ENCODE results near the gene SENP2. TPM values are rescaled to one million over a fixed set of nuclear protein-coding genes. Genes with fewer than 3 reads are reported as not detected.
"Not testable (repeated sequence)": the region's sequence is repeated elsewhere in the genome, so short reads cannot be mapped to it uniquely, and the experiment has no call there.

SENP2 gene
- total RNA-seq, 2 experiments from 2014 or later: 29.7 to 31.2 TPM

- no peak overlapping the region for H3K27ac Mint-ChIP-seq
- no peaks in the 10 kb centered on the region for H3K36me3 Mint-ChIP-seq (ENCODE audit: low read depth)
- no peaks in the 10 kb centered on the region for H3K9me3 Mint-ChIP-seq
- peaks cover 18% of the 10 kb centered on the region for H3K4me1 Mint-ChIP-seq
- DNase-seq: no peak
- ChIA-PET CTCF (interaction anchor here (0.6 to 1.8 kb wide), 3 partner anchors 14 to 78 kb away, joined by 3 to 4 read pairs (median 4); no protein-coding TSS in a partner anchor), POLR2A (no interaction called here)
- H3K4me3 Mint-ChIP-seq: no peak overlapping the region
- H3K27me3 Mint-ChIP-seq: peaks cover 2% of the 10 kb centered on the region
Measured at GRCh38 chr3:185560676-185561075, 25.4 kb upstream of the SENP2 start.

- ChIA-PET CTCF (interaction anchor here (0.6 to 0.9 kb wide), 2 partner anchors 16 to 1689 kb away, joined by 3 read pairs; no protein-coding TSS in a partner anchor), POLR2A (no interaction called here)
- no peak overlapping the region for H3K4me3 Mint-ChIP-seq
- peaks cover 2% of the 10 kb centered on the region for H3K27me3 Mint-ChIP-seq
- H3K27ac Mint-ChIP-seq: peak overlapping the region; percentile 4
- H3K36me3 Mint-ChIP-seq (ENCODE audit: low read depth): no peaks in the 10 kb centered on the region
- no peak for DNase-seq
- no peaks in the 10 kb centered on the region for H3K9me3 Mint-ChIP-seq
- peaks cover 18% of the 10 kb centered on the region for H3K4me1 Mint-ChIP-seq
Measured at GRCh38 chr3:185561374-185561943, 24.6 kb upstream of the SENP2 start.

GRCh38 chr3:185561958-185562357 is 24.1 kb upstream of the SENP2 start:
- Mint-ChIP-seq H3K36me3 (ENCODE audit: low read depth) (no peaks in the 10 kb centered on the region), H3K4me3 (no peak overlapping the region), H3K9me3 (no peaks in the 10 kb centered on the region), H3K27me3 (peaks cover 2% of the 10 kb centered on the region), H3K4me1 (peaks cover 18% of the 10 kb centered on the region), H3K27ac (no peak overlapping the region)
- no peak for DNase-seq
- CTCF ChIA-PET: interaction anchor here (0.6 to 0.9 kb wide), 2 partner anchors 16 to 1690 kb away, joined by 3 read pairs; no protein-coding TSS in a partner anchor
- POLR2A ChIA-PET: no interaction called here

GRCh38 chr3:185572183-185572582 is 13.9 kb upstream of the SENP2 start:
- Mint-ChIP-seq H3K36me3 (ENCODE audit: low read depth) (no peaks in the 10 kb centered on the region), H3K9me3 (peaks cover 19% of the 10 kb centered on the region), H3K27me3 (no peaks in the 10 kb centered on the region), H3K4me1 (peaks cover 6% of the 10 kb centered on the region), H3K4me3 (no peak overlapping the region), H3K27ac (no peak overlapping the region)
- POLR2A ChIA-PET: no interaction called here
- CTCF ChIA-PET: interaction anchor here (0.7 to 1.4 kb wide), 2 partner anchors 14 kb away, joined by 3 read pairs; partner anchors contain the start of gene SENP2
- no peak for DNase-seq

- peak; percentile 62 for DNase-seq
- H3K4me1 Mint-ChIP-seq; H3K4me3 Mint-ChIP-seq; POLR2A ChIA-PET; H3K36me3 Mint-ChIP-seq (ENCODE audit: low read depth); H3K27ac Mint-ChIP-seq; H3K27me3 Mint-ChIP-seq: not testable (repeated sequence)
- CTCF ChIA-PET: interaction anchor here (0.6 to 3.5 kb wide), 5 partner anchors 11 to 114 kb away, joined by 3 to 12 read pairs (median 3); partner anchors contain the start of gene SENP2
- peaks cover 19% of the 10 kb centered on the region for H3K9me3 Mint-ChIP-seq
Measured at GRCh38 chr3:185575108-185575869, 10.8 kb upstream of the SENP2 start.

- no peak for DNase-seq
- Mint-ChIP-seq H3K9me3 (no peaks in the 10 kb centered on the region), H3K27me3 (peaks cover 2% of the 10 kb centered on the region), H3K4me3 (no peak overlapping the region), H3K27ac (no peak overlapping the region), H3K4me1 (peaks cover 19% of the 10 kb centered on the region), H3K36me3 (ENCODE audit: low read depth) (no peaks in the 10 kb centered on the region)
- ChIA-PET CTCF (interaction anchor here (0.6 kb wide), 1 partner anchor 41 kb away, joined by 4 read pairs; no protein-coding TSS in a partner anchor), POLR2A (no interaction called here)
Measured at GRCh38 chr3:185582236-185582635, 3.9 kb upstream of the SENP2 start.

- no peaks in the 10 kb centered on the region for H3K9me3 Mint-ChIP-seq
Measured at GRCh38 chr3:185582871-185583270, 3.2 kb upstream of the SENP2 start.

GRCh38 chr3:185583925-185584324 is 2.2 kb upstream of the SENP2 start:
- ChIA-PET POLR2A (no interaction called here), CTCF (no interaction called here)
- Mint-ChIP-seq H3K27me3 (peaks cover 2% of the 10 kb centered on the region), H3K27ac (no peak overlapping the region), H3K36me3 (ENCODE audit: low read depth) (no peaks in the 10 kb centered on the region), H3K9me3 (no peaks in the 10 kb centered on the region), H3K4me1 (peaks cover 27% of the 10 kb centered on the region), H3K4me3 (no peak overlapping the region)
- DNase-seq: no peak

More at GRCh38 chr3:185582871-185583270, 3.2 kb upstream of the SENP2 start:
- ChIA-PET CTCF (interaction anchor here (0.7 kb wide), 1 partner anchor 95 kb away, joined by 3 read pairs; no protein-coding TSS in a partner anchor), POLR2A (no interaction called here)
- H3K27me3 Mint-ChIP-seq: peaks cover 2% of the 10 kb centered on the region
- H3K36me3 Mint-ChIP-seq (ENCODE audit: low read depth): no peaks in the 10 kb centered on the region
- no peak overlapping the region for H3K4me3 Mint-ChIP-seq
- H3K27ac Mint-ChIP-seq: no peak overlapping the region
- no peak for DNase-seq
- peaks cover 20% of the 10 kb centered on the region for H3K4me1 Mint-ChIP-seq

- H3K4me1 Mint-ChIP-seq: peaks cover 32% of the 10 kb centered on the region
- CTCF ChIA-PET: no interaction called here
Measured at GRCh38 chr3:185584686-185585085, 1.4 kb upstream of the SENP2 start.

GRCh38 chr3:185585518-185585858 is 607 bp upstream of the SENP2 start:
- Mint-ChIP-seq H3K9me3 (no peaks in the 10 kb centered on the region), H3K4me1 (peaks cover 32% of the 10 kb centered on the region), H3K27me3 (peaks cover 2% of the 10 kb centered on the region), H3K36me3 (ENCODE audit: low read depth) (no peaks in the 10 kb centered on the region), H3K4me3 (peak overlapping the region; percentile 84), H3K27ac (peak overlapping the region; percentile 94)
- CTCF ChIA-PET: interaction anchor here (0.6 to 1.6 kb wide), 4 partner anchors 10 to 17 kb away, joined by 3 to 12 read pairs (median 4); no protein-coding TSS in a partner anchor
- POLR2A ChIA-PET: interaction anchor here (0.5 kb wide), 1 partner anchor 256 kb away, joined by 5 read pairs; no protein-coding TSS in a partner anchor
- no peak for DNase-seq

More at GRCh38 chr3:185584686-185585085, 1.4 kb upstream of the SENP2 start:
- peak overlapping the region; percentile 94 for H3K27ac Mint-ChIP-seq
- no peaks in the 10 kb centered on the region for H3K36me3 Mint-ChIP-seq (ENCODE audit: low read depth)
- POLR2A ChIA-PET: no interaction called here
- no peak for DNase-seq
- peaks cover 2% of the 10 kb centered on the region for H3K27me3 Mint-ChIP-seq
- H3K4me3 Mint-ChIP-seq: peak overlapping the region; percentile 84
- no peaks in the 10 kb centered on the region for H3K9me3 Mint-ChIP-seq

GRCh38 chr3:185586686-185587039 is 568 bp downstream of the SENP2 start:
- H3K4me1 Mint-ChIP-seq: peaks cover 32% of the 10 kb centered on the region
- no peak for DNase-seq
- peak overlapping the region; percentile 94 for H3K27ac Mint-ChIP-seq
- H3K36me3 Mint-ChIP-seq (ENCODE audit: low read depth): no peaks in the 10 kb centered on the region
- CTCF ChIA-PET: interaction anchor here (0.7 to 1.6 kb wide), 7 partner anchors 9 to 74 kb away, joined by 3 to 12 read pairs (median 4); no protein-coding TSS in a partner anchor
- peaks cover 2% of the 10 kb centered on the region for H3K27me3 Mint-ChIP-seq
- POLR2A ChIA-PET: no interaction called here
- H3K9me3 Mint-ChIP-seq: no peaks in the 10 kb centered on the region
- peak overlapping the region; percentile 84 for H3K4me3 Mint-ChIP-seq

- H3K36me3 Mint-ChIP-seq (ENCODE audit: low read depth): peaks cover 13% of the 10 kb centered on the region
- ChIA-PET CTCF (interaction anchor here (0.6 to 2.5 kb wide), 2 partner anchors 18 to 851 kb away, joined by 4 to 6 read pairs; no protein-coding TSS in a partner anchor), POLR2A (interaction anchor here (0.7 kb wide), 1 partner anchor 1135 kb away, joined by 3 read pairs; no protein-coding TSS in a partner anchor)
Measured at GRCh38 chr3:185594073-185594472, 8.0 kb downstream of the SENP2 start.

GRCh38 chr3:185595526-185595925 is 9.4 kb downstream of the SENP2 start:
- ChIA-PET POLR2A (no interaction called here), CTCF (interaction anchor here (0.8 to 2.5 kb wide), 2 partner anchors 9 to 16 kb away, joined by 4 to 6 read pairs; partner anchors contain the start of gene SENP2)
- H3K4me3 Mint-ChIP-seq: no peak overlapping the region
- peaks cover 11% of the 10 kb centered on the region for H3K4me1 Mint-ChIP-seq
- no peaks in the 10 kb centered on the region for H3K27me3 Mint-ChIP-seq
- H3K27ac Mint-ChIP-seq: no peak overlapping the region
- DNase-seq: no peak
- H3K36me3 Mint-ChIP-seq (ENCODE audit: low read depth): peaks cover 17% of the 10 kb centered on the region
- no peaks in the 10 kb centered on the region for H3K9me3 Mint-ChIP-seq

More at GRCh38 chr3:185594073-185594472, 8.0 kb downstream of the SENP2 start:
- H3K4me1 Mint-ChIP-seq: peaks cover 14% of the 10 kb centered on the region
- no peaks in the 10 kb centered on the region for H3K9me3 Mint-ChIP-seq
- H3K4me3 Mint-ChIP-seq: no peak overlapping the region
- H3K27me3 Mint-ChIP-seq: no peaks in the 10 kb centered on the region
- H3K27ac Mint-ChIP-seq: no peak overlapping the region
- DNase-seq: no peak

Measured in activated CD4-positive, alpha-beta T cell treated with anti-CD3 and anti-CD28 coated beads, Interleukin-2, amount 10 ng/mL, durations not matched to agents 7 days and 5 days (primary cell).